ENCODE data around the gene SMOC1. TPM values are rescaled to one million over a fixed set of nuclear protein-coding genes. Genes with fewer than 3 reads are reported as not detected.

Gene SMOC1
- total RNA-seq, 1 experiment from 2014 or later: 0.68 TPM

DNA sequence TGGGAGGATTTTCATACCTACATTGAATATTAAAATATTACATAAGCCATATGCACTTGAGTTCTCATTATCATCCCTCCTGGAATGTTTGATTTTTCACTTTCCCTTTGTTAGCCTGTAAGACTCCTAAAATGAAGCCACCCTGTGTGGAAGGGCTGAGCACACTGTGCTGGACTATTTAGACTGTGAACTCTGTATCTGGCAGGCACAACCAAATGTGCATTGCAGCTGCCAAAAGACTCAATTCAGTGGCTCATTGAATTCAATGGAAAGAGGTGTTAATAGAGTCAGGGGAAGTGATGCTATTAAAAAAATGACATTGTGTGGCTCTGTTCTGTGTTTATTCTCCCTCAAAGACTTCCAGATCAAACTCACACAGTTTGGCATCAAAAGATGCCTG is 111.1 kb downstream of the SMOC1 start:
- no peaks in the 10 kb centered on the region; the same call in 1 of the 2 replicates for H3K4me1 ChIP-seq (ENCODE audit: insufficient read depth, low read length)
- H2BK5ac ChIP-seq (ENCODE audit: insufficient read length, low read length): no peak overlapping the region
- H3T11ph ChIP-seq (ENCODE audit: low read length): no peak overlapping the region
- H3K9me3 ChIP-seq (ENCODE audit: control insufficient read depth, low read depth, low read length): no peaks in the 10 kb centered on the region
- no peak overlapping the region for H3K18ac ChIP-seq (ENCODE audit: insufficient read length, low read depth, low read length)
- no peak overlapping the region for H2BK15ac ChIP-seq (ENCODE audit: low read depth, low read length)
- Mint-ChIP-seq H3K36me3 (ENCODE audit: insufficient read depth in 1 of 3, low read depth in 3 of 3) (peaks cover 0 to 4% (median 3%) of the 10 kb centered on the region in 3 experiments; a peak in 5 of 7 replicates), H3K9me3 (peaks cover 0 to 5% of the 10 kb centered on the region in 2 experiments; a peak in 2 of 5 replicates), H3K27me3 (ENCODE audit: low read depth) (peaks cover 14% of the 10 kb centered on the region), H3K27ac (peak overlapping the region in 1 of 3 experiments; percentile 34; a peak in 1 of 7 replicates), H3K4me1 (peaks cover 27 to 33% of the 10 kb centered on the region in 2 experiments), H3K4me3 (no peak overlapping the region)
- H3K56ac ChIP-seq (ENCODE audit: insufficient read length, low read depth, low read length): no peak overlapping the region
- H2BK120ac ChIP-seq (ENCODE audit: low read depth, low read length, poor library complexity, severe bottlenecking): no peak overlapping the region
- H3K23ac ChIP-seq (ENCODE audit: insufficient read length, low read depth, low read length): no peak overlapping the region
- TF ChIP-seq, protein P1, sequence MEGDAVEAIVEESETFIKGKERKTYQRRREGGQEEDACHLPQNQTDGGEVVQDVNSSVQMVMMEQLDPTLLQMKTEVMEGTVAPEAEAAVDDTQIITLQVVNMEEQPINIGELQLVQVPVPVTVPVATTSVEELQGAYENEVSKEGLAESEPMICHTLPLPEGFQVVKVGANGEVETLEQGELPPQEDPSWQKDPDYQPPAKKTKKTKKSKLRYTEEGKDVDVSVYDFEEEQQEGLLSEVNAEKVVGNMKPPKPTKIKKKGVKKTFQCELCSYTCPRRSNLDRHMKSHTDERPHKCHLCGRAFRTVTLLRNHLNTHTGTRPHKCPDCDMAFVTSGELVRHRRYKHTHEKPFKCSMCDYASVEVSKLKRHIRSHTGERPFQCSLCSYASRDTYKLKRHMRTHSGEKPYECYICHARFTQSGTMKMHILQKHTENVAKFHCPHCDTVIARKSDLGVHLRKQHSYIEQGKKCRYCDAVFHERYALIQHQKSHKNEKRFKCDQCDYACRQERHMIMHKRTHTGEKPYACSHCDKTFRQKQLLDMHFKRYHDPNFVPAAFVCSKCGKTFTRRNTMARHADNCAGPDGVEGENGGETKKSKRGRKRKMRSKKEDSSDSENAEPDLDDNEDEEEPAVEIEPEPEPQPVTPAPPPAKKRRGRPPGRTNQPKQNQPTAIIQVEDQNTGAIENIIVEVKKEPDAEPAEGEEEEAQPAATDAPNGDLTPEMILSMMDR (conservative IDR thresholded peaks at IDR 0.05): no peak
- H3K23me2 ChIP-seq (ENCODE audit: insufficient read length, low read depth, low read length, poor library complexity, severe bottlenecking): no peaks in the 10 kb centered on the region
- no peak overlapping the region for H3K27ac ChIP-seq (ENCODE audit: insufficient read length, low read depth, low read length)
- no peak overlapping the region for H2BK12ac ChIP-seq (ENCODE audit: insufficient read length, low read depth, low read length)
- no peak overlapping the region for H4K8ac ChIP-seq (replicated peaks; ENCODE audit: insufficient read length, low read depth, low read length)
- no peaks in the 10 kb centered on the region for H3K79me1 ChIP-seq (ENCODE audit: insufficient read depth, low read depth, low read length, poor library complexity, severe bottlenecking)
- H3K9ac ChIP-seq (ENCODE audit: extremely low read depth, insufficient read length, low read length): no peak overlapping the region
- no peak for DNase-seq
- H2AK5ac ChIP-seq (ENCODE audit: insufficient read length, low read length): no peak overlapping the region
- no peak overlapping the region for H3K4ac ChIP-seq (ENCODE audit: low read depth, low read length)
- no peaks in the 10 kb centered on the region for H3K27me3 ChIP-seq (ENCODE audit: insufficient read depth, low read length)
- no peak overlapping the region for H3K4me2 ChIP-seq (ENCODE audit: insufficient read depth, insufficient read length, low read length)
- H3K79me2 ChIP-seq (ENCODE audit: insufficient read depth, low read length): no peaks in the 10 kb centered on the region
- H4K91ac ChIP-seq (ENCODE audit: insufficient read length, low read depth, low read length): no peak overlapping the region
- H2BK20ac ChIP-seq (ENCODE audit: low read depth, low read length, poor library complexity, severe bottlenecking): no peak overlapping the region
- no peaks in the 10 kb centered on the region for H4K20me1 ChIP-seq (ENCODE audit: control insufficient read depth, insufficient read depth, insufficient read length)
- H3K14ac ChIP-seq (ENCODE audit: insufficient read depth, low read length): no peak overlapping the region
- H2AFZ ChIP-seq (ENCODE audit: low read length): no peak overlapping the region
- H4K5ac ChIP-seq (ENCODE audit: insufficient read length, low read depth, low read length): no peak overlapping the region

All from H9 (cell line).